ENCODE results near the gene POLA1. TPM values are rescaled to one million over a fixed set of nuclear protein-coding genes. Genes with fewer than 3 reads are reported as not detected.
A peak's percentile ranks its signal among the peaks of the same experiment; 100 is the strongest.

The POLA1 gene
- total RNA-seq, 1 experiment from 2014 or later: 28.6 TPM

DNA sequence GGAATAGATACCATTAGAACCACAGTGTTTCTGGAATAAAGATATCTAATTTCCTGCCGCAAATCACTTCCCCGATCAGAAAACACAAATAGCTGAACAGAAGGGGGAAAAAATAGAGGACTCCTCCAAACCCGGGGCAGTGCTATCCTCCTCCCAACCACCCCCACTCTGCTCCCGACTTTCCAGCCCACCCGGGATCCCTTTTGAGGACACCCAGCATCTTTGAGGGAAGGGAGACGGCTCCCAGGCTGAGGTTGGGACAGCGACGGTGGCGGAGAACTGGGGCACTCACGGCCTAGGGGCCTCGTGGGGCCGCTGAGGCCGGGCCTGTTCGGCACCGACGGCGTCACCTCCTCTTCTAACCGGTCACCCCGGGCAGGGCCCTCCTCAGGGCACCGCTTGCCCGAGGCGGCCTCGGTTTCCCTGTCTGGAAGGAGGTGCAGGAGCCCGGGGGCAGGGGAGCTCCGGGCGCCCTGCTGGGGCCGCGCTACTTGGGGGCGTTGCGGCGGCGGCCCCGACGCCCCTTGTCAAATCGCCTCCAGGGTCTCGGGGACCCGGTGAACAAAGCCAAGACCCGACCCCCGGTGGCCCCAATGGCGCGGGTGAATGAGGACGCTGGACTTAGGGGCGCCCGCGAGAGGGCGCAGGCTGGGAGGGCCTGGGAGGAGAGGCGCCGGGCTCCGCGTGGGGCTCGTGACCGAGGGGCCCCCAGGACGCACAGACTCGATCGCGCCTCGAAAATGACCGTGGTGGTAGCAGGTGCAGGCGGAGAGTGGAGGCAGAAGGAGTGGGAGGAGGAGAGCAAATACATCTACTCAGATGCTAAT, 329.0 kb downstream of the POLA1 start:
- no peak for DNase-seq (ENCODE audit: low read depth)

DNA sequence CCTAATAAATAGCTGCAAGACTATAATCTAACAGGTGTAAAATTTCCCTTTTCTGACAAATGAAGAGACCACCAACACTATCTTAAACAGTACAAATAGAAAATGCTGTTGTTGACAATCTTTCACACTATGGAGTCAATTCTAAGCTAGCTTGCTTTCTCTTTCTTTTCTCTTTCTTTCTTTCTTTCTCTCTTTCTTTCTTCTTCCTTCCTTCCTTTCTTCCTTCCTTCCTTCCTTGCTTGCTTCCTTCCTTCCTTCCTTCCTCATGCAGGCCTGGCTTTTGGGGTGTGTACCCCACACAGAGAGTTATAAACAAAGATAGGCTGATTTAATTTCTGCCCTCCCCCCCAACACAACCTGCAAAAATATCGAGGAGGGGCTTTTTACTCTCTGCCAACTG, 330.2 kb downstream of the POLA1 start:
- DNase-seq (ENCODE audit: low read depth): no peak

DNA sequence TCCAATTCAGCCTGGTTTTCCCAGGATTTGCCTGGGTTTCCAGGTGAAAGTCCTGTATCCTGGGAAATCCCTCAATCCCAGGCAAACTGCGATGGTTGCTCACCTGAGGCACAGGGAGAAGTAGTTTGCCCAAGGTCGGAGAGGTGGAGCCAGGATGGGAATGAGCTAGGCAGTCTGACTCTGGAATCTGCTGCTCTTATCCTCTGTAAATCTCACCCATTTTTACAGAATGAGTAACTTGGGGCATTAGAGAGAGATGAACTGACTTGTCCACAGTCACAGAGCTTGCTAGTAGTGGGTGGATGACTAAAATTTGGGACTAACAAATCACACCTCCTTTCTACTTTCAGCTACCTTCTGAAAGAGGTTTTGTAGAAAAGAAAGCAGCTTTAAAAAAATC, 331.9 kb downstream of the POLA1 start:
- no peak for DNase-seq (ENCODE audit: low read depth)

DNA sequence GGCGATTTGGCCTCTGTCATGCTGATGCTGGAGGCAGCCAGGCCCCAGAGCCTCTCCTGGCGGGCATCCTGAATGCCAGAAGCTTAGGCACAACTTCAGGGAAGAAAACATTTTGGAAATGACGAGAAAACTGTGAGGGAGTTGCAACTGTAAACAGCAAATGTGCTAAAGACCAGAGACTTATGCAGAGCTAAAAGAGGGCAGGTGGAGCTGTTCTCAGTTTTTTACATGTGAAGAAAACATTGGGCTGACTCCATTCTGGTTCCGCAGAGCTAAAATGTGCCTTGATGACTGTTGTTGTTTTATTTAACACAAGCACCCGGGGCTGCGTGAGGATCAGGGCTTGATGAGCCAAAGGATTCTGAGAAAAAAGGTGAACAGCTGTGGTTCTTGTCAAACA, 332.9 kb downstream of the POLA1 start:
- no peak for DNase-seq (ENCODE audit: low read depth)

DNA sequence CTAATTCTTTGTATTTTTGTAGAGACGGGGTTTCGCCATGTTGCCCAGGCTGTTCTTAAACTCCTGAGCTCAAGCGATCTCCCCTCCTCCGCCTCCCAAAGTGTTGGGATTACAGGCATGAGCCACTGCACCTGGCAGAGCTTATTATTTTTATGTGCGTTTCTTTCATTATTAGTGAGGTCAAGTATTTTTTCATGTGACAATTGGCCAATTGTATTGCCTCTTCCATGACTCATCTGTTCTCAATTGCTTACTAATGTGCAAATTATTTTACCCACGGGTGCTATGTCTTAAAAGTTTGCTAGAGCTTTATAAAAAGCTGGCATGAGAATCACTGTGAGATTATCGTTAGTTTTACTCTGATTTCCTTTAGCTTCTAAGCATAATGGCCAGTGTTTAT, 335.0 kb downstream of the POLA1 start:
- peak; percentile 33 for DNase-seq (ENCODE audit: low read depth)

DNA sequence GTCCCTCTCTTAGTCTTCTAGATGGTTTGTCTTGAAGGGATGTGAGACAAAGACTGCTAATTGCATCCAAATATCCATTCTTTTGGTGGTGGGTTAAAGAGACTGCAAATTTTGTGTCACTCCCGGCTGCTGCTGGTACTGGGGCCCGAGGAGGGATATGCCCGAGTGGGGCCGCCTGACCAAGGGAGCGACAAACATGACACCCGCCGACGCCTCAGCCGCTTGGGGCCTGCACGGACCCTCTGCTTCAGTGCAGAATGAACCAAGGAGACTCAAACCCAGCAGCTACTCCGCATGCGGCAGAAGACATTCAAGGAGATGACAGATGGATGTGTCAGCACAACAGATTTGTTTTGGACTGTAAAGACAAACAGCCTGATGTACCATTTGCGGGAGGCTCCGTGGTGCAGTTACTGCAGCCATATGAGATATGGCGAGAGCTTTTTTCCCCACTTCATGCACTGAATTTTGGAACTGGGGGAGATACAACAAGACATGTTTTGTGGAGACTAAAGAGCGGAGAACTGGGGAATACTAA, 335.6 kb downstream of the POLA1 start:
- no peak for DNase-seq (ENCODE audit: low read depth)

DNA sequence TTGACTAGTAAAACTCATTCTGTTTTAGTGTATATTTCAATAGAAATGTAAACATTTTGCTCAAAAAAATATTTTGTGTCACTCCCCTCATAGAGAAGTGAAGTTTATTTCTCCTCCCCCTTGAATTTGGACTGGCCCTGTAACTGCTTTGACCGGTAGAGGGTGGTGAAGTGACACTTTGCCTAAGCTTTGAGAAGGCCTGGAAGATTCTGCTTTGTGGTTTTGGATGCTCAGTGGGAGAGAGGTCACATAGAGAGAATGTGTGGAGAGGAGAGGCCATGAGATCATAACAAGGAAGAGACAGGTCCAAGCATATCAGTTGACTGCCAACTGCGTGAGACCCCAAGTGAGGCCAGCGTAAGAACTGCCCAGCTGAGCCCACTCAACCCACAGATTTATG, 341.2 kb downstream of the POLA1 start:
- DNase-seq (ENCODE audit: low read depth): peak; percentile 29

DNA sequence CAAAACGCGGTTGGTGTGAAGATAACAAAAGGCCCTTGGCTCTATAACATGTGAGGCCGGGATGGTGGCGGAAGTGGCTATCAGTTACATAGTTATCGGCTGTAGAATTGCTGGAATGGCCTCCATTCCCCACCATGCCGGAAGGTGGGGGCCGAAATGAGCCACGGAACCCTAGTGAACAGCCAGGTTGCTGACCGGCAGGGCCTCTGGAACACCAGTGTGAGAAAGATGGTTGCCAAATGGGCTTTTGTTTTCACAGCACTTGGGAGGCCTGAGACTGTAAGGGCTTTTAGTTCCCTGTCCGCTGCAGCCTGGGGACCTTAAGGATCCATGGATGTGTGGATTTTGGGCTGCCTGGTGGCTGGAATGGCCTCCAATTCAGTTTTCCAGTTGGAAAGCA, 345.3 kb downstream of the POLA1 start:
- no peak for DNase-seq (ENCODE audit: low read depth)

DNA sequence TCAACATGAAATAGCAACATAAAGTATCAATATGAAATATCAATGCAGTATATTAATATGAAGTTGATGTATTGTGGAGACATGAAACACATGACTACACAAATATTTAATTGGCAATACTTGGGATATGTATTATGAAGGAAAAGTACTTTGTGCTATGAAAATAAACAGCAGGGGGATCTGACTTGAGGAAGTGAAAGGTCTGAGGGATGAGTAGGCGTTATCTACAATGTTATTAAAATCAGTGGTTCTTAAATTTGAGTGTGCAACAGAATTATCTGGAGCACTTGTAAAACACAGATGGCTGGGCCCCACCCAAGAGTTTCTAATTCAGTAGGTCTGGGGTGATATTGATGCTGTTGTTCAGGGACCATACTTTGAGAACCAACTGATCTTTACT, 349.5 kb downstream of the POLA1 start:
- DNase-seq (ENCODE audit: low read depth): no peak

Other genes starting within 250 kb of the POLA1 start
- gene PDK3, start 228.6 kb upstream of the POLA1 start, total RNA-seq (2014; rRNA removed; shearing (Covaris generic)): 29.1 and 34.5 TPM in 2 replicates
- 0.39 and 0.84 TPM in 2 replicates for gene PCYT1B, start 46.6 kb upstream of the POLA1 start, total RNA-seq (2014; rRNA removed; shearing (Covaris generic))

Data from RPMI7951 (cell line).